Ectodermal cell (in vitro differentiated cells): ENCODE data around the gene UBL4A.

Experiments
- H3K27ac ChIP-seq: 2 replicates; pipeline ENCODE4 v1.7.0; 2013; ENCODE audit warnings: mild to moderate bottlenecking, low read depth, low read length; ENCODE audit not compliant: insufficient read depth, poor library complexity, severe bottlenecking
- H3K27me3 ChIP-seq: 2 replicates; pipeline ENCODE4 v1.7.0; 2013; ENCODE audit warnings: mild to moderate bottlenecking, low read length; ENCODE audit not compliant: insufficient read depth, control insufficient read depth, poor library complexity, severe bottlenecking
- H3K36me3 ChIP-seq: one replicate; pipeline ENCODE4 v1.7.0; 2013; ENCODE audit warnings: low read length; ENCODE audit not compliant: control insufficient read depth, insufficient read depth
- H3K4me1 ChIP-seq: one replicate; pipeline ENCODE4 v1.7.0; 2013; ENCODE audit warnings: low read length; ENCODE audit not compliant: control insufficient read depth, insufficient read depth
- H3K4me3 ChIP-seq: 2 replicates; pipeline ENCODE4 v1.7.0; 2013; ENCODE audit warnings: low read depth, low read length, control low read depth; ENCODE audit not compliant: insufficient read depth
- H3K9me3 ChIP-seq: 2 replicates; pipeline ENCODE4 v1.7.0; 2013; ENCODE audit warnings: mild to moderate bottlenecking, low read length, moderate library complexity; ENCODE audit not compliant: control insufficient read depth
- WGBS, 2 experiments: methylation state at CpG; one replicate each; pipeline ENCODE4 v1.1.7; 2013; ENCODE audit warnings: missing lambda C conversion rate in 2 of 2; 5-methylcytosine and 5-hydroxymethylcytosine counted together

UBL4A gene

GRCh38 chrX:154519389-154519788 lies 33.0 kb upstream of the UBL4A start:
- H3K36me3 ChIP-seq, result no peaks in the 10 kb centered on the region
- H3K27ac ChIP-seq, result no peak overlapping the region
- 93 to 95% methylated on average over 8 of the region's 8 CpGs for WGBS, 2 experiments
- no peak overlapping the region for H3K4me3 ChIP-seq
- H3K4me1 ChIP-seq, result peaks cover 10% of the 10 kb centered on the region
- H3K9me3 ChIP-seq, result no peaks in the 10 kb centered on the region
- no peaks in the 10 kb centered on the region for H3K27me3 ChIP-seq

GRCh38 chrX:154517101-154517781 lies 30.8 kb upstream of the UBL4A start:
- Histone ChIP-seq H3K9me3 (no peaks in the 10 kb centered on the region), H3K27me3 (no peaks in the 10 kb centered on the region), H3K27ac (peak overlapping the region; percentile 76), H3K36me3 (no peaks in the 10 kb centered on the region), H3K4me3 (peak overlapping the region; percentile 60), H3K4me1 (peaks cover 10% of the 10 kb centered on the region)
- WGBS, 2 experiments, result 6 to 8% methylated on average over 24 to 25 of the region's 25 CpGs

- H3K27ac ChIP-seq, result peak overlapping the region; percentile 76
- 1 to 2% methylated on average over 17 to 19 of the region's 19 CpGs for WGBS, 2 experiments
- H3K4me1 ChIP-seq, result peaks cover 10% of the 10 kb centered on the region
- H3K9me3 ChIP-seq, result no peaks in the 10 kb centered on the region
- H3K27me3 ChIP-seq, result no peaks in the 10 kb centered on the region
- H3K36me3 ChIP-seq, result no peaks in the 10 kb centered on the region
- peak overlapping the region; percentile 60 for H3K4me3 ChIP-seq
Measured at GRCh38 chrX:154516656-154517100, 30.3 kb upstream of the UBL4A start.

DNA sequence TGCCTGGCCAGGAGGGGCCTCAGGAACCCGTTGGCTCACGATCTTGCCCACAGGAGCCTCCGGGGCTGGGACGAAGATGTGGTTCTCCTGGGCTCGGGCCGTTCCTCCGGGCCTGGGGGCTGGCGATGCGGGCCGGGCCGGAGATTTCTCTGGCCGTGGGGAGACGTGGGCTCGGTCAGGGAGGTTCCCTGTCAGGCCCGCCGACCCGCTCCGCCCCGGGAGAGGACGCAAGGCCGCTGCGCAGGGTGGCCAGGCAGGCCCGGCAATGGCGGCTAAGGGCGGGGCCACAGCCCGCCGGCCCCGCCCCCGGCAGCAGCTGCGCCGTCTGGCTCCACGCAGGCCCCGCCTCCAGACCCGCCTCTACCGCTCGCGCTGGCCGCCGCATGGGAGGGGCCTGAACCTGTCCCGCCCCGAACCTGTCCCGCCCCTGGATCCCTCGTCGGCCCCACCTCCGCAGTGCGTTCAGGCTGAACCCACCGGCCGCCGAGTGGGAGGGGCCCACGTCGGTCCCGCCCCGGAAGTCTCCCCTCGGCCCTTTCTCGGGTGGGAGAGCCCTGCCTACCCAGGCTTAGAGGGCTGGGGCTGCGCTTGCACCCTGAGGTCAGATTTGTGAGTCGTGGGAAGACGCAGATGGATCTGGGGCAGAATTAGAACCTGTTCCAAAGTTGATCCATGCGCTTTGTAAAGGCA lies 29.7 kb upstream of the UBL4A start, which contains the start of gene FAM3A:
Gene FAM3A (minus strand): TSS at position 267 of the 690 bp plus-strand sequence. CDS start 460 bp downstream, outside the sequence.
- Histone ChIP-seq H3K36me3 (no peaks in the 10 kb centered on the region), H3K9me3 (no peaks in the 10 kb centered on the region), H3K27ac (peak within 1 kb of the TSS; percentile 76), H3K27me3 (no peaks in the 10 kb centered on the region), H3K4me1 (peaks cover 10% of the 10 kb centered on the region), H3K4me3 (peak within 1 kb of the TSS; percentile 60)
- WGBS, 2 experiments, result 0% methylated on average over 59 of the region's 59 CpGs

GRCh38 chrX:154515090-154515965 lies 28.9 kb upstream of the UBL4A start:
- H3K4me1 ChIP-seq, result peaks cover 10% of the 10 kb centered on the region
- no peaks in the 10 kb centered on the region for H3K27me3 ChIP-seq
- WGBS, 2 experiments, result 25 to 28% methylated on average over 34 of the region's 34 CpGs
- no peak overlapping the region for H3K27ac ChIP-seq
- H3K9me3 ChIP-seq, result no peaks in the 10 kb centered on the region
- peak overlapping the region; percentile 60 for H3K4me3 ChIP-seq
- no peaks in the 10 kb centered on the region for H3K36me3 ChIP-seq

DNA sequence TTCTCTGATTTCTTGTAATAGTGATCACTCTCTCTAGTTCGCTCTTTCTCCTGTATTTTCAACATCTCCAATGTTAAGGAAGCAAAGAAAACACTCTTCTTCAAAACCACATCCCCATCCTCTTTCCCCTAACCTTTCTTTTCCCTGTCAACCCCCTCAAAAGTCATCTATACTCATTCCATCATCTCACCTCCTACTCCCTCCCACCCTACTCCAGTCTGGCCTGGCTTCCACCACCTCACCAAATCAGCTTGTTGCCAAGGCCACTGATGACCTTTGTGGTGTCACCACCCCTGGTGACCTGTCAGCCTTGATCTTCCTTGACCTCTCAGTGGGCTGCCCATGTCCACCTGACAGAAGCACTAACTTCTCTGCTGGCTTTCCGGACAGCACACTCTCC lies 27.3 kb upstream of the UBL4A start:
- 92 to 97% methylated on average over 2 of the region's 2 CpGs for WGBS, 2 experiments
- Histone ChIP-seq H3K27ac (no peak overlapping the region), H3K4me1 (peaks cover 10% of the 10 kb centered on the region)

GRCh38 chrX:154512879-154513553 lies 26.6 kb upstream of the UBL4A start:
- no peak overlapping the region for H3K27ac ChIP-seq
- H3K27me3 ChIP-seq, result no peaks in the 10 kb centered on the region
- H3K36me3 ChIP-seq, result no peaks in the 10 kb centered on the region
- no peak overlapping the region for H3K4me3 ChIP-seq
- no peaks in the 10 kb centered on the region for H3K9me3 ChIP-seq
- 94 to 98% methylated on average over 16 of the region's 16 CpGs for WGBS, 2 experiments
- H3K4me1 ChIP-seq, result peaks cover 10% of the 10 kb centered on the region

More for the DNA sequence above, 27.3 kb upstream of the UBL4A start:
- H3K9me3 ChIP-seq, result no peaks in the 10 kb centered on the region
- no peaks in the 10 kb centered on the region for H3K36me3 ChIP-seq
- H3K4me3 ChIP-seq, result no peak overlapping the region
- no peaks in the 10 kb centered on the region for H3K27me3 ChIP-seq

DNA sequence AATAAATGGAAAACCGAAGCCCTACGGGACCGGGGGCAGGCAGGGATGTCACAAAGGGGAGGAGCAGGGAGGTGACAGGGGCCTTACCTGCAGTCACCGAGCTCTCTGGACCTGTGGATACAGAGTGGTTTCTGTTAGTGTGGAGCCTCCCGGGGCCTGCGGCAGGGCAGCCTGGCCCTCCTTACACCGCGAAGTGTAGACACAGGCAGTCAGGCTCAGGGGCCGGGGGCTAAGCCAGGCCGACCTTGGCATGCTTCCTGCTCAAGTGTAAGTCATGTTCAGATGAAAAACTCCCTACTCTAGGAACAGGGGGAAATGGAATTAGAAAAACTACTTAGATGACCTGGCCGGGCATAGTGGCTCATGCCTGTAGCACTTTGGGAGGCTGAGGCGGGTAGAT lies 25.3 kb upstream of the UBL4A start:
- no peaks in the 10 kb centered on the region for H3K27me3 ChIP-seq
- H3K36me3 ChIP-seq, result no peaks in the 10 kb centered on the region
- H3K9me3 ChIP-seq, result no peaks in the 10 kb centered on the region
- no peak overlapping the region for H3K27ac ChIP-seq
- WGBS, 2 experiments, result 96% methylated on average over 10 to 12 of the region's 12 CpGs
- no peak overlapping the region for H3K4me3 ChIP-seq
- H3K4me1 ChIP-seq, result no peaks in the 10 kb centered on the region

DNA sequence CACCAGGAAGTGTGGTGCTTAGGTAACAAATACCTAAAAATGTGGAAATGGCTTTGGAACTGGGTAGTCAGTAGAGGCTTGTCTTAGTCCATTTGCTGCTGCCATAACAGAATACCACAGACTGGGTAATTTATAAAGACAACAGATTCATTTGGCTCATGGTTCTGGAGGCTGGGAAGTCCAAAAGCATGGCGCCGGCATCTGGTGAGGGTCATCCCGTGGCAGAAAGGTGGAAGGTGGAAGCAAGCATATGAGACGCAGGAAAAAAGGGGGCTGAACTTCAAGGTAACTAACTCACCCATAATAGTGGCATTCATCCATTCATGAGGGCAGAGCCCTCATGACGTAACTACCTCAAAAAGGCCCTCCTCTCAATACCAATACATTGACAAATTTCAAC lies 23.0 kb upstream of the UBL4A start:
- WGBS, 2 experiments, result 100% methylated on average over 5 of the region's 5 CpGs
- Histone ChIP-seq H3K27me3 (no peaks in the 10 kb centered on the region), H3K27ac (no peak overlapping the region), H3K9me3 (no peaks in the 10 kb centered on the region), H3K4me1 (no peaks in the 10 kb centered on the region), H3K36me3 (no peaks in the 10 kb centered on the region), H3K4me3 (no peak overlapping the region)
